ENCODE results near the gene PIEZO2.
"Not testable (repeated sequence)": the region's sequence is repeated elsewhere in the genome, so short reads cannot be mapped to it uniquely, and the experiment has no call there.

The PIEZO2 gene

DNA sequence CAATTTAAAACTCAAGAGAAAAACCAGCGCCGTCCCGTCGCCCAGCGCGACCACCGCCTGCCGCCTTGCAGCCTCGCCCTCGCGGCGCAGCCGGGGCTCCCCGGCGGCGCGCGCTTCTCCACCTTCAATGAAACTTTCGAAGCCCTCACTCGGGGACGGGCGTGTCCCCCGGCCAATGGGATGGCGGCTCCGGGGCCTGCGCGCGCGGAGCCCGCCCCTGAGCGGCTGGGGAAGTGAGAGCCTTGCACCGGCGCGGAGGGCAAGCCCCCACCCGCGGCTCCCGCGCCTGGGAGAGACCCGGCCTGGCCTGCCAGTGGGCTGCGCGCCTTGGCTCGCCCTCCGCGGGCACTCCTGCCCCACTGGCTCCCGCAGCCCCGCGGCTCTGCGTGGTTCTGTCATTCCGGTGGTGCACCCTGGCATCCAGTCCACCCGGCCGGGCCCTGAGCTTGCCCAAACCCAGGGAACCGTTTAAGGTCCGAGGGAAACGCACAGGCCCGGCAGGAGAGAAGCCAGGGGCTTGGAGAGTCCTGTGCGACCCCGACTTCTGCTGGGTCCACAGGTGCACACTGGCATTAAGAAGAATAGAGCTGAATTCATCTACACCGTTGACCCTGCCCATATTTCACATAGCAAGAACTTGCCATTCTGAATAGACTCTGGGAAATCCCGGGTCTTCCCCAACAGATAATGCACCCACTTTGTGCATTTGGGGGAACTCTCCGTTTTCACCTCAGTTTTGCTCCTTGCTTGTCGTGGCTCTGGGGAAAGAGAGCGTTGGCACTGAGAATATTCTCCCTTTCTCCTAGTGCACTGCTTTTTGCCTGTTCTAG lies at the start of gene PIEZO2:
Gene PIEZO2 (minus strand): TSS at position 129 of the 830 bp plus-strand sequence. CDS start 981 bp downstream, outside the sequence.
- Histone ChIP-seq H3K9ac (ENCODE audit: low read length) (no peak within 1 kb of the TSS), H3K9me3 (ENCODE audit: control insufficient read depth, low read length) (no peaks in the 10 kb centered on the region), H3K4me1 (ENCODE audit: control insufficient read depth, insufficient read depth, low read length) (peaks cover 12% of the 10 kb centered on the region), H3K27me3 (ENCODE audit: control insufficient read depth, insufficient read depth, low read length) (peaks cover 60% of the 10 kb centered on the region), H3K36me3 (ENCODE audit: control insufficient read depth, insufficient read depth, low read length) (no peaks in the 10 kb centered on the region), H3K4me3 (ENCODE audit: low read length) (peak within 1 kb of the TSS; percentile 14)

DNA sequence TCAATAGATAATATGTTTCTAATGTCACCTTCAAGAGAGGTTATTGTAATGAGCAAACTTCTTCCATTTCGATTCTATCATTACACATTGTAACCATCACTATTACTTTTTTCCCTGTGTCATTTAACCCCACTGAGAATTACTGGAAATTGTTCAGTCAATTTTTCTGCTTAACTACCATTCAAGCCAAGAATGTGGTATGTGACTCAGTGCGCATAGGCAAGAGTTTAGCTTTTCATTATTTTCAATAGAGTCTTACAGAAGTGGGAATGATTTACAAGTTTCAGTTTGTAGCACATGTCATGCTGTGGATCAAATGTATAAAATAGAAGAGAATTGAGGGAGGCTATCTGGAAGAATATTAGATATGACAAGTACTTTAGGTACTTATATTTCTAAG lies 34.3 kb upstream of the PIEZO2 start:
- Histone ChIP-seq H3K27me3 (ENCODE audit: control insufficient read depth, insufficient read depth, low read length) (no peaks in the 10 kb centered on the region), H3K36me3 (ENCODE audit: control insufficient read depth, insufficient read depth, low read length) (no peaks in the 10 kb centered on the region)

DNA sequence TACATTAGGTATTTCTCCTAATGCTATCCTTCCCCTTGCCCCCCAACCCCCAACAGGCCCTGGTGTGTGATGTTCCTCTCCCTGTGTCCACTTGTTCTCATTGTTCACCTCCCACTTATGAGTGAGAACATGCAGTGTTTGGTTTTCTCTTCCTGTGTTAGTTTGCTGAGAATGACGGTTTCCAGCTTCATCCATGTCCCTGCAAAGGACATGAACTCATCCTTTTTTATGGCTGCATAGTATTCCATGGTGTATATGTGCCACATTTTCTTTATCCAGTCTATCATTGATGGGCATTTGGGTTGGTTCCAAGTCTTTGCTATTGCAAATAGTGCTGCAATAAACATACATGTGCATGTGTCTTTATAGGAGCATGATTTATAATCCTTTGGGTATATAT lies 32.3 kb upstream of the PIEZO2 start:
- H3K4me3 ChIP-seq (ENCODE audit: low read length); H3K36me3 ChIP-seq (ENCODE audit: control insufficient read depth, insufficient read depth, low read length); H3K9ac ChIP-seq (ENCODE audit: low read length); H3K4me1 ChIP-seq (ENCODE audit: control insufficient read depth, insufficient read depth, low read length); H3K9me3 ChIP-seq (ENCODE audit: control insufficient read depth, low read length); H3K27me3 ChIP-seq (ENCODE audit: control insufficient read depth, insufficient read depth, low read length): not testable (repeated sequence)

More for the DNA sequence above, 34.3 kb upstream of the PIEZO2 start:
- Histone ChIP-seq H3K9ac (ENCODE audit: low read length) (no peak overlapping the region), H3K4me1 (ENCODE audit: control insufficient read depth, insufficient read depth, low read length) (no peaks in the 10 kb centered on the region), H3K4me3 (ENCODE audit: low read length) (no peak overlapping the region), H3K9me3 (ENCODE audit: control insufficient read depth, low read length) (no peaks in the 10 kb centered on the region)

DNA sequence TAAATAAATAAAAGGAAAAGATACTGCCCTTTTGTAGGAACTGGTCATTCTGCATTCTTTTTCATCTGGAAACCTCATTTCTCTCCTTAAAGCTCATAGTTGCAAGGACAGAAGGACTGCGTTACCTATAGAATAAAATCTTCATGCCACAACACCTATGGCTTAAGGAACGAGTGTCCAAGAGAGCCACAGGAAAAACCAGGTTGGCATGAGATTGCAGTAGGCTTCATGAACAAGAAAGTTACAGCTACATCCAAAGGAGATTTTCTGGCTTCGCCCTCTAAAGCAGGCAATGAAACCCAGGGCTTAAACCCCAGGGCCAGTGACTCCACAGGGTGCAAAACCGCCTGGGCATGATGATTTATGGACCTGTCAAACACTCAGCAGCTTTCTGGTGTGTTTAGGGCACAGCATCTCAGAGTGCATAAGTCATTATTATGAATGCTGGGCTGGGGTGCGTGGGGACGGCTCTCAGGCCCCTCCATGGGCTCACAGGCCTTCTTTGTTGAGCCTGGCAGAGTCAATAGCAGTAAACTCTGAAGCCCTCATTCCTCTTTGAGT lies 30.7 kb upstream of the PIEZO2 start:
- Histone ChIP-seq H3K36me3 (ENCODE audit: control insufficient read depth, insufficient read depth, low read length) (no peaks in the 10 kb centered on the region), H3K4me3 (ENCODE audit: low read length) (no peak overlapping the region), H3K9ac (ENCODE audit: low read length) (no peak overlapping the region), H3K4me1 (ENCODE audit: control insufficient read depth, insufficient read depth, low read length) (no peaks in the 10 kb centered on the region), H3K27me3 (ENCODE audit: control insufficient read depth, insufficient read depth, low read length) (no peaks in the 10 kb centered on the region), H3K9me3 (ENCODE audit: control insufficient read depth, low read length) (no peaks in the 10 kb centered on the region)

DNA sequence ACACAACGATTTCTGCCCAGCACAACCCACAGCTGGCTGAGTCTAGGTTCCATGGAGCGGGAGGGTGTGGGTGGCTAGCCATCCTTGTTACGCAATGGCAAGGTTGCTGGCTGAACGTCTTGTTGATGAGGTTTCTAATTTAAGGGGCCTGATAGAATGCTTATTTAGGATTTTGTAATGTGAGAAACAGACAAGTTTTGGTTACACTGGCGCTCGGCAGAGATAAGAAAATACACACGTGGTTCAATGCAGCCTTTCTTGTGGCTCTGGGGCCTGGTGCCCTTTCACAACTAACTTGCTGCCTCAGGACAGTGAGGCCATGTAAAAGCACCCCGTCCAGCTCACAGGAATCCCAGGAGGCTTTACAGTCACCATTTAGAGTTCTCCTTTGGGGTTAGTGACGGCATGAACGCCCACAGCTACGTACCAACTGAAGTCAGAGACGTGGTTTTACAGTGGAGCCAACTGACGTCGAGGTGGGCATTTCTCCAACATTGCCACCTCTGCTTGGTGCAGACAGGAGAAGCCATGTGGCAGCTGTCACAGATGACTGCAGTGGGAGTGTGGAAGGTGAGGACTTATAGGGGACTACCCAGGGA lies 29.7 kb upstream of the PIEZO2 start:
- H3K36me3 ChIP-seq (ENCODE audit: control insufficient read depth, insufficient read depth, low read length), result no peaks in the 10 kb centered on the region
- H3K4me1 ChIP-seq (ENCODE audit: control insufficient read depth, insufficient read depth, low read length), result no peaks in the 10 kb centered on the region
- H3K9me3 ChIP-seq (ENCODE audit: control insufficient read depth, low read length), result no peaks in the 10 kb centered on the region
- no peak overlapping the region for H3K9ac ChIP-seq (ENCODE audit: low read length)
- H3K27me3 ChIP-seq (ENCODE audit: control insufficient read depth, insufficient read depth, low read length), result no peaks in the 10 kb centered on the region
- H3K4me3 ChIP-seq (ENCODE audit: low read length), result no peak overlapping the region

DNA sequence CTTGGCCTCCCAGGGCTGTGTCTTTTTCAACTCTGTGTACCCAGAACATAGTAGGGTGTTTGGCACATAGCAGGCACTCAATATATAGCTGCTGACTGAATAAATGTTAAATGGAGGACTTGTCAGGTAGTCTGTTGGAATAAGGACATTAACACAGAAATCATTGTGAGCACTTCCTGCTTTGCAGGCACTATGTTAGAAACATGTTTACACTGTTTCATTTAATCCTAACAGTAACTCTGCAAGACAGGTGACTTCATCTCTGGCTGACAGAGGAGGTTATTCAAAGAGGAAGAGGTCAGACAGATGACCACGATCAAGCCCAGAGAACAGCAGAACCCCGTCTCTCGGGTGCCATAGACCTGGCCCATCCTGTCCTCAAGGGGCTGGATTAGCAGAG lies 28.0 kb upstream of the PIEZO2 start:
- Histone ChIP-seq H3K4me3 (ENCODE audit: low read length) (no peak overlapping the region), H3K36me3 (ENCODE audit: control insufficient read depth, insufficient read depth, low read length) (no peaks in the 10 kb centered on the region), H3K9ac (ENCODE audit: low read length) (no peak overlapping the region), H3K4me1 (ENCODE audit: control insufficient read depth, insufficient read depth, low read length) (no peaks in the 10 kb centered on the region), H3K27me3 (ENCODE audit: control insufficient read depth, insufficient read depth, low read length) (no peaks in the 10 kb centered on the region), H3K9me3 (ENCODE audit: control insufficient read depth, low read length) (no peaks in the 10 kb centered on the region)

DNA sequence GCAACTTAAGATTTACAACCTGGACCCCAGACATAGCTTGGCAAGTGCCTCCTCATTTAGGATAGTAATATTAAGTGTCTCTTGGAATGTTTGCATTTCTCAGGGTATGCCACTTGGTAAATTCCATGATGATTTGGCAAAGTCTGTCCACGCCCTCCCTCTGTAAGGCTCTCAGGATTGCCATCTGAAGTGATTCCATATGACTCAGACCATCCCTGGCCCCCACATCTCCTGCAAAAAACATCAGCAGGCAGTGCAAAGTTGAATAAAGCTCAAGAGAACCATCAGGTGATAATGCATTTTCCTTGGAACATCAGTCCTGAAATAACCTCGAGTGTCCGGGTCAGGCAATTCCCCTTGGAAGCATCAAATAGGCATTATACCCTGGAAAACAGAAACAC lies 27.1 kb upstream of the PIEZO2 start:
- Histone ChIP-seq H3K9me3 (ENCODE audit: control insufficient read depth, low read length) (no peaks in the 10 kb centered on the region), H3K4me3 (ENCODE audit: low read length) (no peak overlapping the region), H3K9ac (ENCODE audit: low read length) (no peak overlapping the region), H3K27me3 (ENCODE audit: control insufficient read depth, insufficient read depth, low read length) (no peaks in the 10 kb centered on the region), H3K4me1 (ENCODE audit: control insufficient read depth, insufficient read depth, low read length) (no peaks in the 10 kb centered on the region), H3K36me3 (ENCODE audit: control insufficient read depth, insufficient read depth, low read length) (no peaks in the 10 kb centered on the region)

DNA sequence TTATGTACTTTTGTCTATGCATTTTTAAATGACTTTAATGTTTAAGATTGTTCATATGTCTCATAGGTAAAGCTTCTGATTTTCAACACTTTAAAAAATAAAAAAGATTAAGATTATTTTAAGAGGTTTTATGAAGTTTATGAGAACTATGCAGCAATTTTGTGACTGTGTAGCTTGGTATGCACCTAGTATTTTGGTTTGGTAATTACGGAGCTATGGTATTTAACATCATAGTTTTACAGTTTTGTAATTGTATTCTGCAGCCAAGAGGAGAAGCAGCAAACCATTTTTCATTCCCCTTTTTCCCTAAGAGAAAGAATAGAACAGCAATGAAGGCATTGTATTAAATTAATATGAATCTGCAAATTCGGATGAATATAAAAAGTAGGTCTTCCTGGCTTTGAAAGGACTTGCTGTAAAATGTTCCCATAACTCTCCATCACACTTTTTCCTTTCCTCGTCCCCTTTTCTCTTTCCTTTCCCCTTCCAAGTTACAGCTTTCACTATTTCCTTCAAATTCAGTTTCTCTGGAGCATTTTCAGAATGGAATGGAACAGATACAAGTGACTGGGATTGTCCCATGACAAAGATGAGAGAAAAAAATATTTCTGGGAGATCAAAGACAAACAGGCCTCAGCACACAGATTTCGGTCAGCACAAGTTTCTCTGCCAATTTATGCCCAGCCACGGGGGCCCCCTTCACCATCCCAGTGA lies 26.1 kb upstream of the PIEZO2 start:
- Histone ChIP-seq H3K9me3 (ENCODE audit: control insufficient read depth, low read length) (no peaks in the 10 kb centered on the region), H3K4me3 (ENCODE audit: low read length) (no peak overlapping the region), H3K4me1 (ENCODE audit: control insufficient read depth, insufficient read depth, low read length) (no peaks in the 10 kb centered on the region), H3K27me3 (ENCODE audit: control insufficient read depth, insufficient read depth, low read length) (no peaks in the 10 kb centered on the region), H3K9ac (ENCODE audit: low read length) (no peak overlapping the region), H3K36me3 (ENCODE audit: control insufficient read depth, insufficient read depth, low read length) (no peaks in the 10 kb centered on the region)

DNA sequence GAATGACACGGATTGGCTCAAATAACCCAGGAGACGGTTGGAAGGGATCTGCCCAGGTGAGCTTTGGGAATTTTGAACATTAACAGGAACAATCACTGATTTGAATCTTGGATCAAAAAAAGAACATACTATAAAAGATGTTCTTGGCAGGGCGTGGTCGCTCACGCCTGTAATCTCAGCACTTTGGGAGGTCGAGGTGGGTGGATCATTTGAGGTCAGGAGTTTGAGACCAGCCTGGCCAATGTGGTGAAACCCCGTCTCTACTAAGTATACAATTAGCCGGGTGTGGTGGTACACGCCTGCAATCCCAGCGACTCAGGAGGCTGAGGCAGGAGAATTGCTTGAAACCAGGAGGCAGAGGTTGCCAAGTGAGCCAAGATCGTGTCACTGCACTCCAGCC lies 24.8 kb upstream of the PIEZO2 start:
- not testable (repeated sequence) for H3K27me3 ChIP-seq (ENCODE audit: control insufficient read depth, insufficient read depth, low read length); H3K9me3 ChIP-seq (ENCODE audit: control insufficient read depth, low read length); H3K36me3 ChIP-seq (ENCODE audit: control insufficient read depth, insufficient read depth, low read length); H3K9ac ChIP-seq (ENCODE audit: low read length); H3K4me1 ChIP-seq (ENCODE audit: control insufficient read depth, insufficient read depth, low read length); H3K4me3 ChIP-seq (ENCODE audit: low read length)

DNA sequence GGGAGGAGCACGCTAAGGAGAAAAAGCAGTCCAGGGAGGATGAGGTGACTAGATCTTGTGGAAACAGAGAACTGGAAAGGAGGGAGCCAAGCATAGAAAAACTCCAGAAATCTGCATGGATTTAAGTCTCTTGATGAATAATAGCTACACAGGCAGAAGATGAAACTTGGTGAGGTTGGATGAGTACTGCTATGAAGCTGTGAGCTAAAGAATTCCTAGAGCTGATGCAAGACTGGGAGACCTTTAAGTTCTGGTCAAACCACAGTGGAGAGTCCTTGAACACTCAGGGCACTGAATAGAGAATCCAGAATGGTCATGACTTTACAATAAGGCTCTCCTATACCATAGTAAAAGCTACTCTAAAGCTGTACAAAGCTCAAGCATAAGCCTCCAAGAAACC lies 18.4 kb upstream of the PIEZO2 start:
- H3K36me3 ChIP-seq (ENCODE audit: control insufficient read depth, insufficient read depth, low read length), result no peaks in the 10 kb centered on the region
- H3K9ac ChIP-seq (ENCODE audit: low read length), result no peak overlapping the region
- H3K27me3 ChIP-seq (ENCODE audit: control insufficient read depth, insufficient read depth, low read length), result no peaks in the 10 kb centered on the region
- no peaks in the 10 kb centered on the region for H3K9me3 ChIP-seq (ENCODE audit: control insufficient read depth, low read length)
- no peak overlapping the region for H3K4me3 ChIP-seq (ENCODE audit: low read length)
- H3K4me1 ChIP-seq (ENCODE audit: control insufficient read depth, insufficient read depth, low read length), result no peaks in the 10 kb centered on the region

DNA sequence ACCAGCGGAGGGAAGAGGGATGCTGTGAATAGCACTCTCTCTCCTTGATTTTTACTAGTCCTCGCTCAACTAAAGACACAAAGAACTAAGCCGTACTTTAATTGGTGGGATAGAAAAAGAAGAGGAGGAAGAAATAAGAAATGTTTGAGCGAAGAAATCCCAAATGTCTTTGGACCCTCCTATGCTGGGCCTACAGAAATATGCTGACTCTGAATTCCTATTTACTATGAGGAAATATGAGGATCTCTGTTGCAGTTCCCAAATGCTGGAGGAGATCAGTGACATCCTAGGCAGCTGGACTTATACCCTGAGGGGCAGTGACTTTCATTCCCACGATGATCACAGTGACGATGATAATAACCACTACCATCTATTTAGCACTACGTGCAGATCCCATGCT lies 16.6 kb upstream of the PIEZO2 start:
- Histone ChIP-seq H3K27me3 (ENCODE audit: control insufficient read depth, insufficient read depth, low read length) (no peaks in the 10 kb centered on the region), H3K9ac (ENCODE audit: low read length) (no peak overlapping the region), H3K36me3 (ENCODE audit: control insufficient read depth, insufficient read depth, low read length) (no peaks in the 10 kb centered on the region), H3K9me3 (ENCODE audit: control insufficient read depth, low read length) (no peaks in the 10 kb centered on the region), H3K4me3 (ENCODE audit: low read length) (no peak overlapping the region), H3K4me1 (ENCODE audit: control insufficient read depth, insufficient read depth, low read length) (no peaks in the 10 kb centered on the region)

DNA sequence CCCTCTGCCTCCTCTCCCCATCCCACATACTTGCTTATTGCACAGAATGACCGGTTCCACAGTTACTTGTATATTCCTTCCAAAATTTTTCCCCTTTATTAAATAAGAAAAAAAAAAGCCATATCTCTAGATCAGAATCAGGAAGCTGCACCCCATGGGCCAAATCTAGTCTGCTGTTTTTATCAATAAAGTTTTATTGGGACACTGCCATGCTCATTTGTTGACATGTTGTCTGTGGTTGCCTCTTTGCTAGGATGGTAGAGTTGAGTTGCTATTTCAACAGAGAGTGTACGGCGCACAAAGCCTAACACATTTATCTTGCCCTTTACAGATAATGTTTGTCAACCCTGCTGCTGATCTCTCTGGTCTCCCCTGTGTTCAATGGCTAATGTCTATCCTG lies 15.8 kb upstream of the PIEZO2 start:
- H3K27me3 ChIP-seq (ENCODE audit: control insufficient read depth, insufficient read depth, low read length), result no peaks in the 10 kb centered on the region
- no peak overlapping the region for H3K4me3 ChIP-seq (ENCODE audit: low read length)
- H3K4me1 ChIP-seq (ENCODE audit: control insufficient read depth, insufficient read depth, low read length), result no peaks in the 10 kb centered on the region
- H3K36me3 ChIP-seq (ENCODE audit: control insufficient read depth, insufficient read depth, low read length), result no peaks in the 10 kb centered on the region
- no peak overlapping the region for H3K9ac ChIP-seq (ENCODE audit: low read length)
- H3K9me3 ChIP-seq (ENCODE audit: control insufficient read depth, low read length), result no peaks in the 10 kb centered on the region
